Lower lobe of right lung (tissue), 2 donors: ENCODE data around the gene BHLHE23. TPM values are rescaled to one million over a fixed set of nuclear protein-coding genes. Genes with fewer than 3 reads are reported as not detected.

Experiments
- ATAC-seq, 2 donors: fragments of 200-7000 bp; cut with Tn5 transposase; one replicate each; pipeline ENCODE4 v1.9.1; 2020 to 2022; ENCODE audit warnings: mild to moderate bottlenecking in 2 of 2, moderate library complexity in 2 of 2
- DNase-seq: peaks from one replicate; pipeline ENCODE4 v3.0.0-alpha.2; 2020
- H3K27ac ChIP-seq: fragments of 200-600 bp; one replicate; pipeline ENCODE4 v1.8.0; 2022
- H3K27me3 ChIP-seq: fragments of 200-600 bp; one replicate; pipeline ENCODE4 v1.8.0; 2022; ENCODE audit warnings: low read depth
- H3K36me3 ChIP-seq: fragments of 200-600 bp; one replicate; pipeline ENCODE4 v1.8.0; 2022; ENCODE audit warnings: mild to moderate bottlenecking
- H3K4me1 ChIP-seq: fragments of 200-600 bp; one replicate; pipeline ENCODE4 v1.8.0; 2022
- H3K4me3 ChIP-seq: fragments of 200-600 bp; one replicate; pipeline ENCODE4 v1.8.0; 2022; ENCODE audit warnings: mild to moderate bottlenecking
- H3K9me3 ChIP-seq: fragments of 200-600 bp; one replicate; pipeline ENCODE4 v1.8.0; 2022
- intact Hi-C: fragments of 100-400 bp; cut with DNase I; formaldehyde crosslinking; loops from one replicate; pipeline ENCODE4 v1.11.0; 2022
- total RNA-seq: library from RNA; stranded (reverse); fragmentation: NEBNext Ultra II Directional; extraction: Animal tissue kit (Norgen Biotek cat#: 25700); gene quantifications from one replicate; pipeline ENCODE4 v1.2.1, GENCODE V29; 2021
- TF ChIP-seq, protein P1 (sequence below): fragments of 200-600 bp; IDR thresholded peaks from one replicate; pipeline ENCODE4 v1.8.0; 2022; ENCODE audit warnings: antibody characterized with exemption, mild to moderate bottlenecking
- donor health status: DM: no; HTN: yes; CAD: no; lungs with severe emphysema.

The BHLHE23 gene
- total RNA-seq, 1 donor from 2014 or later, result not detected

GRCh38 chr20:63015662-63016361, 9.0 kb upstream of the BHLHE23 start:
- ATAC-seq, result no peak
- Histone ChIP-seq H3K27me3 (peaks cover 86% of the 10 kb centered on the region), H3K27ac (no peak overlapping the region), H3K4me3 (no peak overlapping the region), H3K4me1 (no peaks in the 10 kb centered on the region), H3K9me3 (no peaks in the 10 kb centered on the region), H3K36me3 (no peaks in the 10 kb centered on the region)
- peak; percentile 32 for DNase-seq
- TF ChIP-seq, protein P1, sequence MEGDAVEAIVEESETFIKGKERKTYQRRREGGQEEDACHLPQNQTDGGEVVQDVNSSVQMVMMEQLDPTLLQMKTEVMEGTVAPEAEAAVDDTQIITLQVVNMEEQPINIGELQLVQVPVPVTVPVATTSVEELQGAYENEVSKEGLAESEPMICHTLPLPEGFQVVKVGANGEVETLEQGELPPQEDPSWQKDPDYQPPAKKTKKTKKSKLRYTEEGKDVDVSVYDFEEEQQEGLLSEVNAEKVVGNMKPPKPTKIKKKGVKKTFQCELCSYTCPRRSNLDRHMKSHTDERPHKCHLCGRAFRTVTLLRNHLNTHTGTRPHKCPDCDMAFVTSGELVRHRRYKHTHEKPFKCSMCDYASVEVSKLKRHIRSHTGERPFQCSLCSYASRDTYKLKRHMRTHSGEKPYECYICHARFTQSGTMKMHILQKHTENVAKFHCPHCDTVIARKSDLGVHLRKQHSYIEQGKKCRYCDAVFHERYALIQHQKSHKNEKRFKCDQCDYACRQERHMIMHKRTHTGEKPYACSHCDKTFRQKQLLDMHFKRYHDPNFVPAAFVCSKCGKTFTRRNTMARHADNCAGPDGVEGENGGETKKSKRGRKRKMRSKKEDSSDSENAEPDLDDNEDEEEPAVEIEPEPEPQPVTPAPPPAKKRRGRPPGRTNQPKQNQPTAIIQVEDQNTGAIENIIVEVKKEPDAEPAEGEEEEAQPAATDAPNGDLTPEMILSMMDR, result no peak
- intact Hi-C loops, result no loop called here

GRCh38 chr20:63015147-63015661, 8.4 kb upstream of the BHLHE23 start:
- intact Hi-C loops, result no loop called here
- ATAC-seq (no peak), DNase-seq (no peak)
- Histone ChIP-seq H3K27ac (no peak overlapping the region), H3K9me3 (no peaks in the 10 kb centered on the region), H3K27me3 (peaks cover 85% of the 10 kb centered on the region), H3K36me3 (no peaks in the 10 kb centered on the region), H3K4me1 (no peaks in the 10 kb centered on the region), H3K4me3 (no peak overlapping the region)
- TF ChIP-seq, protein P1, result no peak

GRCh38 chr20:63014710-63015109, 7.9 kb upstream of the BHLHE23 start:
- intact Hi-C loops, result no loop called here
- Histone ChIP-seq H3K4me3 (no peak overlapping the region), H3K9me3 (no peaks in the 10 kb centered on the region), H3K27me3 (peaks cover 87% of the 10 kb centered on the region), H3K36me3 (no peaks in the 10 kb centered on the region), H3K4me1 (no peaks in the 10 kb centered on the region), H3K27ac (no peak overlapping the region)
- DNase-seq, result no peak
- no peak for ATAC-seq
- TF ChIP-seq, protein P1, result no peak

GRCh38 chr20:63014287-63014686, 7.5 kb upstream of the BHLHE23 start:
- TF ChIP-seq, protein P1, result no peak
- H3K4me3 ChIP-seq, result no peak overlapping the region
- intact Hi-C loops, result no loop called here
- H3K36me3 ChIP-seq, result no peaks in the 10 kb centered on the region
- no peak for DNase-seq
- no peak for ATAC-seq
- H3K4me1 ChIP-seq, result peaks cover 3% of the 10 kb centered on the region
- H3K9me3 ChIP-seq, result no peaks in the 10 kb centered on the region
- H3K27ac ChIP-seq, result no peak overlapping the region
- peaks cover 87% of the 10 kb centered on the region for H3K27me3 ChIP-seq

DNA sequence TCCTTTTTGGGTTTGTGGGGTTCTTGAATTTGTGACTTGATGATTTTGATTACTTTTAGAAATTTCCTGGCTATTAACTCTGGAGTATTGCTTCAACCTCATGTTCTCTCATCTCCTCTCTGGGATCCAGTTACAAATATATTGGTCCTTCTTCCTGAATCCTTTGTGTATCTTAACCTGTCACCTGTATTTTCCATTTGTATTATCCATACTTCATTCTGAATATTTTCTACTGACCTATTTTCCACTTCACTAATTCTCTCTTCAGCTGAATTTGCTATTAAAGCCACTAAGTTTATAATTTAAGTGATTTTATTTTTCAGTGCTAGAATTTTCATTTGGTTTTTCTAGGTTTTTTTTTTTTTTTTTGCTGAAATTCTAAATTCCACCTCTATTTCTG, 6.4 kb upstream of the BHLHE23 start:
- intact Hi-C loops, result no loop called here

More for the DNA sequence above, 6.4 kb upstream of the BHLHE23 start:
- Histone ChIP-seq H3K9me3 (no peaks in the 10 kb centered on the region), H3K27ac (no peak overlapping the region), H3K4me3 (no peak overlapping the region), H3K4me1 (peaks cover 10% of the 10 kb centered on the region), H3K36me3 (no peaks in the 10 kb centered on the region), H3K27me3 (peaks cover 93% of the 10 kb centered on the region)
- TF ChIP-seq, protein P1, result no peak
- ATAC-seq (no peak), DNase-seq (no peak)
